Measurements from ENCODE around the gene ABCB9.

DNA sequence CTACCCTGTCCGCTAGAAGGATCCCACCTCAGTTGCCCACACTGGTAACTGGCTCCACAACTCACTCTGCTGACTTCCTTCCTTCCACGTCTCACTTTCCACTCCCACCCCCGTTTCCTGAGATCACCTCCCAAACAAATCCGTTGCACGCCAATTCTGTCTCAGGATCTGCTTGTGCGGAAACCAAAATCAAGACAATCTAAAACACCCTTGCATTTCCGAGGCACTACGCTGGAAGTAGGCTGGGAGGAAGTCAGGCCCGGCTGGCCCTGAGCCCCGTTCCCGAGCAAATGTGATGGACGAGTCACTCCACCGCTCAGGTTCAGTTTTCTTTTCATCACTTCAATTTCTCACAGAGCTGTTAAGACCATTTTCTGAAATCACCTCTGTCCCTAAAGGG is 23.1 kb downstream of the ABCB9 start:
- TF ChIP-seq POLR2A (IDR thresholded peaks at IDR 0.05) = no peak
- TF ChIP-seq, protein P1, sequence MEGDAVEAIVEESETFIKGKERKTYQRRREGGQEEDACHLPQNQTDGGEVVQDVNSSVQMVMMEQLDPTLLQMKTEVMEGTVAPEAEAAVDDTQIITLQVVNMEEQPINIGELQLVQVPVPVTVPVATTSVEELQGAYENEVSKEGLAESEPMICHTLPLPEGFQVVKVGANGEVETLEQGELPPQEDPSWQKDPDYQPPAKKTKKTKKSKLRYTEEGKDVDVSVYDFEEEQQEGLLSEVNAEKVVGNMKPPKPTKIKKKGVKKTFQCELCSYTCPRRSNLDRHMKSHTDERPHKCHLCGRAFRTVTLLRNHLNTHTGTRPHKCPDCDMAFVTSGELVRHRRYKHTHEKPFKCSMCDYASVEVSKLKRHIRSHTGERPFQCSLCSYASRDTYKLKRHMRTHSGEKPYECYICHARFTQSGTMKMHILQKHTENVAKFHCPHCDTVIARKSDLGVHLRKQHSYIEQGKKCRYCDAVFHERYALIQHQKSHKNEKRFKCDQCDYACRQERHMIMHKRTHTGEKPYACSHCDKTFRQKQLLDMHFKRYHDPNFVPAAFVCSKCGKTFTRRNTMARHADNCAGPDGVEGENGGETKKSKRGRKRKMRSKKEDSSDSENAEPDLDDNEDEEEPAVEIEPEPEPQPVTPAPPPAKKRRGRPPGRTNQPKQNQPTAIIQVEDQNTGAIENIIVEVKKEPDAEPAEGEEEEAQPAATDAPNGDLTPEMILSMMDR (IDR thresholded peaks at IDR 0.05) = no peak
- TF ChIP-seq POLR2AphosphoS5 (IDR thresholded peaks at IDR 0.05) = no peak
